H1 (cell line): Measurements from ENCODE around the gene UBTD1. TPM values are rescaled to one million over a fixed set of nuclear protein-coding genes. Genes with fewer than 3 reads are reported as not detected.

Experiments
- ASH2L ChIP-seq: fragments of 200-600, 300-600 bp; sonication (generic); IDR thresholded peaks from one replicate; pipeline ENCODE4 v1.7.1; 2017; ENCODE audit warnings: low read length
- ATF2 ChIP-seq: IDR thresholded peaks from 2 replicates; pipeline ENCODE4 v1.6.1; 2012; ENCODE audit warnings: low read length, inconsistent platforms
- BRCA1 ChIP-seq: IDR thresholded peaks from 2 replicates; pipeline ENCODE4 v1.6.1; 2012; ENCODE audit warnings: low read depth, low read length, improper control_type of control experiment
- CEBPB ChIP-seq: IDR thresholded peaks from 2 replicates; pipeline ENCODE4 v1.6.1; 2012; ENCODE audit warnings: low read depth, low read length
- EP300 ChIP-seq, 2 experiments: IDR thresholded peaks; 1 replicate in 1 of 2; 2 replicates in 1 of 2; pipeline ENCODE4 v1.6.1; 2011 to 2012; ENCODE audit warnings: low read depth in 2 of 2, low read length in 2 of 2, mild to moderate bottlenecking in 2 of 2, borderline replicate concordance in 1 of 2, inconsistent platforms in 1 of 2, moderate library complexity in 1 of 2
- GABPA ChIP-seq: IDR thresholded peaks from 2 replicates; pipeline ENCODE4 v1.6.1; 2011; ENCODE audit warnings: mild to moderate bottlenecking, low read length, moderate library complexity, borderline replicate concordance; ENCODE audit not compliant: insufficient read depth
- JUN ChIP-seq: IDR thresholded peaks from 2 replicates; pipeline ENCODE4 v1.6.1; 2011; ENCODE audit warnings: low read depth, mild to moderate bottlenecking, improper control_type of control experiment, low read length
- KDM1A ChIP-seq: fragments of 200-600, 300-600 bp; sonication (generic); IDR thresholded peaks from 2 replicates; pipeline ENCODE4 v1.7.1; 2016; ENCODE audit warnings: mild to moderate bottlenecking, low read length, borderline replicate concordance
- NANOG ChIP-seq: IDR thresholded peaks from 2 replicates; pipeline ENCODE4 v1.6.1; 2011; ENCODE audit warnings: low read length, low read depth, mild to moderate bottlenecking, inconsistent platforms; ENCODE audit not compliant: insufficient read depth, poor library complexity, severe bottlenecking
- NRF1 ChIP-seq: IDR thresholded peaks from 2 replicates; pipeline ENCODE4 v1.6.1; 2011; ENCODE audit warnings: mild to moderate bottlenecking, low read depth, low read length, improper control_type of control experiment
- POLR2AphosphoS5 ChIP-seq: IDR thresholded peaks from 2 replicates; pipeline ENCODE4 v1.6.1; 2011; ENCODE audit warnings: low read depth, low read length
- SAP30 ChIP-seq: fragments of 300-600 bp; sonication (generic); IDR thresholded peaks from 2 replicates; pipeline ENCODE4 v1.7.1; 2012; ENCODE audit warnings: low read length, moderate library complexity, mild to moderate bottlenecking, inconsistent platforms; ENCODE audit not compliant: insufficient read depth, insufficient replicate concordance
- SIN3A ChIP-seq, 2 experiments: IDR thresholded peaks in 1 of 2; conservative IDR thresholded peaks in 1 of 2; 2 replicates each; pipeline ENCODE4 v1.6.1; 2011 to 2012; ENCODE audit warnings: low read length in 2 of 2, improper control_type of control experiment in 1 of 2, low read depth in 1 of 2, mild to moderate bottlenecking in 1 of 2
- TCF12 ChIP-seq: IDR thresholded peaks from 2 replicates; pipeline ENCODE4 v1.6.1; 2011; ENCODE audit warnings: low read depth, mild to moderate bottlenecking, low read length
- polyA plus RNA-seq, 7 experiments: library from polyadenylated mRNA; depleted of rRNA in 3 of 7; stranded (reverse) in 5 of 7; unstranded in 2 of 7; fragments of >200 nt in 5 of 7; fragments of 200-250 nt in 2 of 7; gene quantifications; 1 replicate in 5 of 7; 2 replicates in 1 of 7; 4 replicates in 1 of 7; pipeline versions ENCODE4 v1.2.1 to v1.2.3, GENCODE V29; 2011 to 2013; ENCODE audit warnings: missing spikeins in 2 of 7, mixed read lengths in 2 of 7
- total RNA-seq: library from RNA; stranded (reverse); fragmentation: NEBNext Ultra II Directional; extraction: Animal tissue kit (Norgen Biotek cat#: 25700); gene quantifications from 2 replicates; pipeline ENCODE4 v1.2.1, GENCODE V29; 2021
- TF ChIP-seq, protein P1 (sequence below), 3 experiments: IDR thresholded peaks; 1 replicate in 2 of 3; 2 replicates in 1 of 3; pipeline versions ENCODE4 v1.5.1 to v1.6.1; 2011; ENCODE audit warnings: low read length in 3 of 3, mild to moderate bottlenecking in 3 of 3, inconsistent platforms in 2 of 3, low read depth in 1 of 3, moderate library complexity in 1 of 3; ENCODE audit not compliant: insufficient read depth in 1 of 3; ENCODE audit errors: control extremely low read depth in 1 of 3
- TF ChIP-seq, protein P2 (sequence below): IDR thresholded peaks from 2 replicates; pipeline ENCODE4 v1.6.1; 2012; ENCODE audit warnings: inconsistent platforms

Gene UBTD1
- total and polyA plus RNA-seq, 2 of the 8 experiments (the other 6 are each of a cell fraction or from before 2014, with no cell fraction given), result 22.3 to 36.2 TPM

- TF ChIP-seq GABPA (no peak), SIN3A (conservative IDR thresholded peaks at IDR 0.05 in 1 of 2, IDR thresholded peaks at IDR 0.05 in 1 of 2; ENCODE audit: low read depth in 1 of 2, low read length in 2 of 2) (peak; percentile 86 to 95), TCF12 (0 out of 2 replicates have a peak, but pooled peaks have one; percentile 23), CEBPB (peak; percentile 68), KDM1A (no peak), EP300 (IDR thresholded peaks at IDR 0.05; ENCODE audit: borderline replicate concordance in 1 of 2, low read depth in 2 of 2, low read length in 2 of 2) (no peak), NRF1 (no peak), POLR2AphosphoS5 (no peak), BRCA1 (no peak), SAP30 (peak; percentile 56), NANOG (no peak), JUN (no peak), ATF2 (no peak), ASH2L (no peak)
- TF ChIP-seq, protein P1, sequence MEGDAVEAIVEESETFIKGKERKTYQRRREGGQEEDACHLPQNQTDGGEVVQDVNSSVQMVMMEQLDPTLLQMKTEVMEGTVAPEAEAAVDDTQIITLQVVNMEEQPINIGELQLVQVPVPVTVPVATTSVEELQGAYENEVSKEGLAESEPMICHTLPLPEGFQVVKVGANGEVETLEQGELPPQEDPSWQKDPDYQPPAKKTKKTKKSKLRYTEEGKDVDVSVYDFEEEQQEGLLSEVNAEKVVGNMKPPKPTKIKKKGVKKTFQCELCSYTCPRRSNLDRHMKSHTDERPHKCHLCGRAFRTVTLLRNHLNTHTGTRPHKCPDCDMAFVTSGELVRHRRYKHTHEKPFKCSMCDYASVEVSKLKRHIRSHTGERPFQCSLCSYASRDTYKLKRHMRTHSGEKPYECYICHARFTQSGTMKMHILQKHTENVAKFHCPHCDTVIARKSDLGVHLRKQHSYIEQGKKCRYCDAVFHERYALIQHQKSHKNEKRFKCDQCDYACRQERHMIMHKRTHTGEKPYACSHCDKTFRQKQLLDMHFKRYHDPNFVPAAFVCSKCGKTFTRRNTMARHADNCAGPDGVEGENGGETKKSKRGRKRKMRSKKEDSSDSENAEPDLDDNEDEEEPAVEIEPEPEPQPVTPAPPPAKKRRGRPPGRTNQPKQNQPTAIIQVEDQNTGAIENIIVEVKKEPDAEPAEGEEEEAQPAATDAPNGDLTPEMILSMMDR (IDR thresholded peaks at IDR 0.05; ENCODE audit: control extremely low read depth in 1 of 3, insufficient read depth in 1 of 3, low read depth in 1 of 3, low read length in 3 of 3), result no peak
- TF ChIP-seq, protein P2, sequence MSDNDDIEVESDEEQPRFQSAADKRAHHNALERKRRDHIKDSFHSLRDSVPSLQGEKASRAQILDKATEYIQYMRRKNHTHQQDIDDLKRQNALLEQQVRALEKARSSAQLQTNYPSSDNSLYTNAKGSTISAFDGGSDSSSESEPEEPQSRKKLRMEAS, result no peak
Measured at GRCh38 chr10:97494863-97495506, 3.7 kb upstream of the UBTD1 start (continued).
